HEK293 (cell line): ENCODE data around the gene BTD.
A peak's percentile ranks its signal among the peaks of the same experiment; 100 is the strongest.

Experiments
- CTCF ChIA-PET: fragments of 350-600 bp; formaldehyde crosslinking; extraction: SDS; loops from one replicate; lab custom pipeline; 2021; ENCODE audit warnings: antibody characterized with exemption; lab: Yijun Ruan, JAX
- POLR2A ChIA-PET: fragments of 300-600 bp; formaldehyde crosslinking; extraction: SDS; loops from one replicate; lab custom pipeline; 2020; ENCODE audit warnings: antibody characterized with exemption, inconsistent platforms; lab: Yijun Ruan, JAX
- H3K27ac ChIP-seq: fragments of 200-500 bp; sonication (Bioruptor generic); 2 replicates; pipeline ENCODE4 v1.5.1; 2014; ENCODE audit warnings: low read depth, low read length, control low read depth, inconsistent platforms; ENCODE audit errors: extremely low read depth
- H3K36me3 ChIP-seq, 2 experiments: fragments of 200-500 bp in 1 of 2; sonication (Bioruptor generic) in 1 of 2; 1 replicate in 1 of 2; 2 replicates in 1 of 2; pipeline ENCODE4 v1.5.1; 2014 to 2017; ENCODE audit warnings: inconsistent platforms in 2 of 2, low read length in 2 of 2; ENCODE audit not compliant: control insufficient read depth in 2 of 2, insufficient read depth in 1 of 2
- H3K4me1 ChIP-seq: fragments of 200-500 bp; sonication (Bioruptor generic); 2 replicates; pipeline ENCODE4 v1.5.1; 2014; ENCODE audit warnings: mild to moderate bottlenecking, low read length, inconsistent platforms; ENCODE audit not compliant: control insufficient read depth, insufficient read depth
- H3K4me3 ChIP-seq: 2 replicates; pipeline ENCODE4 v1.5.1; 2011; ENCODE audit warnings: low read depth, mild to moderate bottlenecking, control low read depth, low read length, moderate library complexity
- H3K9me3 ChIP-seq: fragments of 200-500 bp; sonication (Bioruptor generic); 2 replicates; pipeline ENCODE4 v1.5.1; 2014; ENCODE audit warnings: low read depth, low read length, inconsistent platforms; ENCODE audit not compliant: control insufficient read depth, insufficient read depth
- FEZF1 ChIP-seq: fragments of 450-650 bp; formaldehyde crosslinking; IDR thresholded peaks from 2 replicates; pipeline ENCODE4 v1.5.1; 2016; ENCODE audit warnings: missing biosample characterization, missing genetic modification characterization
- KLF8 ChIP-seq: fragments of 450-650 bp; formaldehyde crosslinking; IDR thresholded peaks from 2 replicates; pipeline ENCODE4 v1.5.1; 2016; ENCODE audit warnings: missing biosample characterization, missing genetic modification characterization
- MZF1 ChIP-seq: fragments of 450-650 bp; formaldehyde crosslinking; IDR thresholded peaks from 2 replicates; pipeline ENCODE4 v1.5.1; 2017; ENCODE audit warnings: missing biosample characterization, missing genetic modification characterization, borderline replicate concordance
- PRDM6 ChIP-seq: fragments of 450-650 bp; formaldehyde crosslinking; IDR thresholded peaks from 2 replicates; pipeline ENCODE4 v1.5.1; 2017; ENCODE audit warnings: missing biosample characterization, missing genetic modification characterization
- TSHZ1 ChIP-seq: fragments of 450-650 bp; formaldehyde crosslinking; IDR thresholded peaks from 2 replicates; pipeline ENCODE4 v1.5.1; 2016; ENCODE audit warnings: missing biosample characterization, missing genetic modification characterization, borderline replicate concordance
- WT1 ChIP-seq: fragments of 450-650 bp; formaldehyde crosslinking; IDR thresholded peaks from 2 replicates; pipeline ENCODE4 v1.5.1; 2016; ENCODE audit warnings: missing biosample characterization, missing genetic modification characterization
- ZBTB20 ChIP-seq: fragments of 450-650 bp; formaldehyde crosslinking; IDR thresholded peaks from 2 replicates; pipeline ENCODE4 v1.5.1; 2016; ENCODE audit warnings: missing biosample characterization, missing genetic modification characterization
- ZBTB26 ChIP-seq: fragments of 450-650 bp; formaldehyde crosslinking; optimal IDR thresholded peaks from 2 replicates; pipeline ENCODE3; 2016; ENCODE audit warnings: missing biosample characterization, mild to moderate bottlenecking, missing genetic modification characterization
- ZBTB8A ChIP-seq: fragments of 450-650 bp; formaldehyde crosslinking; IDR thresholded peaks from 2 replicates; pipeline ENCODE4 v1.5.1; 2016; ENCODE audit warnings: missing biosample characterization, missing genetic modification characterization
- ZEB2 ChIP-seq: fragments of 450-650 bp; formaldehyde crosslinking; IDR thresholded peaks from 2 replicates; pipeline ENCODE4 v1.5.1; 2016; ENCODE audit warnings: missing biosample characterization, missing genetic modification characterization
- ZNF133 ChIP-seq: fragments of 450-650 bp; formaldehyde crosslinking; IDR thresholded peaks from 2 replicates; pipeline ENCODE4 v1.5.1; 2016; ENCODE audit warnings: missing biosample characterization, missing genetic modification characterization
- ZNF155 ChIP-seq: fragments of 450-650 bp; formaldehyde crosslinking; IDR thresholded peaks from 2 replicates; pipeline ENCODE4 v1.5.1; 2016; ENCODE audit warnings: missing biosample characterization, missing genetic modification characterization
- ZNF239 ChIP-seq: fragments of 450-650 bp; formaldehyde crosslinking; IDR thresholded peaks from 2 replicates; pipeline ENCODE4 v1.5.1; 2016; ENCODE audit warnings: missing biosample characterization, missing genetic modification characterization
- ZNF341 ChIP-seq: fragments of 450-650 bp; formaldehyde crosslinking; IDR thresholded peaks from 2 replicates; pipeline ENCODE4; 2016; ENCODE audit warnings: low read depth, missing biosample characterization, missing genetic modification characterization
- ZNF391 ChIP-seq: fragments of 450-650 bp; formaldehyde crosslinking; IDR thresholded peaks from 2 replicates; pipeline ENCODE4 v1.5.1; 2016; ENCODE audit warnings: low read depth, missing biosample characterization, missing genetic modification characterization, borderline replicate concordance
- ZNF404 ChIP-seq: fragments of 450-650 bp; formaldehyde crosslinking; IDR thresholded peaks from 2 replicates; pipeline ENCODE4 v1.5.1; 2017; ENCODE audit warnings: missing biosample characterization, missing genetic modification characterization
- ZNF544 ChIP-seq: fragments of 450-650 bp; formaldehyde crosslinking; IDR thresholded peaks from 2 replicates; pipeline ENCODE4 v1.5.0; 2017; ENCODE audit warnings: missing biosample characterization, missing genetic modification characterization
- ZNF549 ChIP-seq: fragments of 450-650 bp; IDR thresholded peaks from 2 replicates; pipeline ENCODE4 v1.5.1; 2018; ENCODE audit warnings: missing biosample characterization, missing genetic modification characterization, mild to moderate bottlenecking, inconsistent platforms, moderate library complexity
- ZNF623 ChIP-seq: fragments of 450-650 bp; formaldehyde crosslinking; IDR thresholded peaks from 2 replicates; pipeline ENCODE4 v1.5.1; 2016; ENCODE audit warnings: missing biosample characterization, missing genetic modification characterization
- ZNF624 ChIP-seq: fragments of 450-650 bp; formaldehyde crosslinking; IDR thresholded peaks from 2 replicates; pipeline ENCODE4 v1.5.1; 2017; ENCODE audit warnings: missing biosample characterization, missing genetic modification characterization
- ZNF658 ChIP-seq: fragments of 450-650 bp; formaldehyde crosslinking; IDR thresholded peaks from 2 replicates; pipeline ENCODE4; 2016; ENCODE audit warnings: missing biosample characterization, missing genetic modification characterization
- ZNF701 ChIP-seq: fragments of 450-650 bp; formaldehyde crosslinking; IDR thresholded peaks from 2 replicates; pipeline ENCODE4 v1.5.1; 2016; ENCODE audit warnings: missing biosample characterization, missing genetic modification characterization
- ZNF707 ChIP-seq: fragments of 450-650 bp; formaldehyde crosslinking; IDR thresholded peaks from 2 replicates; pipeline ENCODE4 v1.5.1; 2016; ENCODE audit warnings: missing biosample characterization, missing genetic modification characterization
- ZSCAN4 ChIP-seq: fragments of 450-650 bp; formaldehyde crosslinking; IDR thresholded peaks from 2 replicates; pipeline ENCODE4 v1.5.1; 2017; ENCODE audit warnings: missing biosample characterization, missing genetic modification characterization
- ZXDB ChIP-seq: fragments of 450-650 bp; formaldehyde crosslinking; IDR thresholded peaks from 2 replicates; pipeline ENCODE4 v1.5.1; 2016; ENCODE audit warnings: missing biosample characterization, missing genetic modification characterization

The BTD gene

DNA sequence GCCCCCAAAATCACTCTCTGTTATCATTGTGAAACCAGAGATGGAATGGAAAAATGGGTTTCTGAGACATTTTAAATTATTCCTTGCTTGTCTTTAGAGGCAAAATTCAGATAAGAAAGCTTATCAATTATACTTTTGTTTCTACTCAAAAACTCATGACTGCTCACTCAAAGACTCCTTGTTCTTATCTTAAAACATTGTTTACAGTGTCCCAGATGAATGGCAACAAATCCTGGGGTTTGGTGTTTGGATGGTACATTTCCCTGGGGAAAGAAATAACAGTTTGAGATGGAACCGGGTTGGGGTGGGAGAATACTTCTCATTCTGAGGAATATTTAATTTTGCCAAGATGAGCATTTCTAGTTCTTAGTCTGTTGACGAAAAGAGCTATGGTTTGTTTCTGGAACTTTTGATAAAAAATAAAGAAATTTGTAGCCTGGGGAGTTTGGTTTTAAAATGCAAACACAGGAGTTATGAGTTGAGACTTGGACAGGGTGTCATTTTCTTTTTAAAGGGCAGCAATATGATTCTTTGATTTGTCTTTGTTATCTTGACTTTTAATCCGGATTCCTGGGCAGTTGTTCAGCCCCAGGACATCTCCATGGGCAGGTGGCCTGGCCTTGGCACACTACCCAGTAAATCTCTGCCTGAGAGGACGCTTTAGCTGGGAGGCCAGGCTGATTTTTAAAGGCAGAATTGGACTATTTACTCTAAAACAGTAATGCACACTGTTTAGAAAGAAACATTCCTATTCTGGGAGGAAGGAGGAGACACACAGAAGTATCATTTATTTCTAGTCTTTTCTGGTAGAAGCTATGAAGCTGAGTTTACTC, 32.4 kb downstream of the BTD start:
- H3K4me1 ChIP-seq: peaks cover 43% of the 10 kb centered on the region
- H3K27ac ChIP-seq: peak overlapping the region; percentile 40
- ChIA-PET POLR2A (interaction anchor here (0.8 to 1.9 kb wide), 2 partner anchors 9 to 33 kb away, joined by 3 to 4 read pairs; partner anchors contain the start of genes BTD and HACL1), CTCF (interaction anchor here (0.5 to 1.9 kb wide), 4 partner anchors 12 to 313 kb away, joined by 3 to 7 read pairs (median 4); no protein-coding TSS in a partner anchor)
- H3K9me3 ChIP-seq: no peaks in the 10 kb centered on the region
- no peaks in the 10 kb centered on the region for H3K36me3 ChIP-seq
- TF ChIP-seq ZNF239 (tag by site-specific recombination): no peak
- peak; percentile 19; the same call in 1 of the 2 replicates for TF ChIP-seq ZXDB (tag by site-specific recombination)
- TF ChIP-seq ZBTB20 (tag by site-specific recombination): peak; percentile 36; the same call in 1 of the 2 replicates
- TF ChIP-seq ZNF155: no peak
- no peak for TF ChIP-seq ZNF623 (tag by site-specific recombination)
- peak; percentile 35; the same call in 1 of the 2 replicates for TF ChIP-seq FEZF1 (tag by site-specific recombination)
- no peak for TF ChIP-seq ZNF658 (tag by site-specific recombination)
- TF ChIP-seq MZF1 (tag by site-specific recombination): no peak
- no peak for TF ChIP-seq ZSCAN4 (tag by site-specific recombination)
- TF ChIP-seq KLF8 (tag by site-specific recombination): 0 out of 2 replicates have a peak, but pooled peaks have one; percentile 9
- no peak for TF ChIP-seq ZBTB8A
- TF ChIP-seq, all 188 proteins: peak for 4
- H3K4me3 ChIP-seq: no peak overlapping the region

- H3K36me3 ChIP-seq: no peaks in the 10 kb centered on the region
- POLR2A ChIA-PET: interaction anchor here (0.6 to 1.9 kb wide), 2 partner anchors 33 to 416 kb away, joined by 4 read pairs; partner anchors contain the start of genes BTD and HACL1
- H3K9me3 ChIP-seq: no peaks in the 10 kb centered on the region
- no peak overlapping the region for H3K27ac ChIP-seq
- H3K4me3 ChIP-seq: no peak overlapping the region
- CTCF ChIA-PET: interaction anchor here (0.5 to 1.9 kb wide), 3 partner anchors 11 to 313 kb away, joined by 3 to 4 read pairs (median 3); no protein-coding TSS in a partner anchor
- H3K4me1 ChIP-seq: peaks cover 43% of the 10 kb centered on the region
- no peak for TF ChIP-seq ZNF549
- TF ChIP-seq ZSCAN4 (tag by site-specific recombination): no peak
- TF ChIP-seq ZNF341 (tag by site-specific recombination): no peak
- TF ChIP-seq ZNF701 (tag by site-specific recombination): no peak
- no peak for TF ChIP-seq ZEB2 (tag by site-specific recombination)
- TF ChIP-seq ZNF404: no peak
- no peak for TF ChIP-seq ZNF707
- TF ChIP-seq ZNF133: no peak
- no peak for TF ChIP-seq TSHZ1 (tag by site-specific recombination)
- TF ChIP-seq ZNF391 (tag by site-specific recombination): no peak
- no peak for TF ChIP-seq ZNF624
- TF ChIP-seq PRDM6 (tag by site-specific recombination): no peak
- no peak for TF ChIP-seq FEZF1 (tag by site-specific recombination)
- TF ChIP-seq ZBTB26 (tag by site-specific recombination): no peak
- TF ChIP-seq WT1: no peak
- TF ChIP-seq ZNF544: no peak
Observed at GRCh38 chr3:15634671-15635070, 33.1 kb downstream of the BTD start.
